HUES64 (cell line): ENCODE measurements around the gene VWA5A.

ENCODE experiments used
- H3K27ac ChIP-seq: 2 replicates; pipeline ENCODE4 v1.7.0; 2013; ENCODE audit warnings: low read depth, low read length, inconsistent platforms
- H3K27me3 ChIP-seq: 2 replicates; pipeline ENCODE4 v1.6.1; 2013; ENCODE audit warnings: mild to moderate bottlenecking, low read length; ENCODE audit not compliant: insufficient read depth
- H3K36me3 ChIP-seq: 2 replicates; pipeline ENCODE4 v1.6.1; 2013; ENCODE audit warnings: mild to moderate bottlenecking, low read length; ENCODE audit not compliant: insufficient read depth
- H3K4me1 ChIP-seq: 2 replicates; pipeline ENCODE4 v1.6.1; 2013; ENCODE audit warnings: mild to moderate bottlenecking, low read length, moderate library complexity; ENCODE audit not compliant: insufficient read depth
- H3K4me3 ChIP-seq: 2 replicates; pipeline ENCODE4 v1.5.1; 2013; ENCODE audit warnings: mild to moderate bottlenecking, low read length, moderate library complexity
- H3K9ac ChIP-seq: 2 replicates; pipeline ENCODE4 v1.6.1; 2013; ENCODE audit warnings: mild to moderate bottlenecking, low read depth, low read length
- H3K9me3 ChIP-seq: 2 replicates; pipeline ENCODE4 v1.6.1; 2013; ENCODE audit warnings: low read depth, low read length; ENCODE audit not compliant: insufficient read depth
- WGBS: fragments of 150-250, 120-280 bp; methylation state at CpG from one replicate; pipeline ENCODE4 v1.1.7; 2013; ENCODE audit warnings: missing lambda C conversion rate; 5-methylcytosine and 5-hydroxymethylcytosine counted together

VWA5A gene

GRCh38 chr11:124170801-124171586, 55.7 kb downstream of the VWA5A start:
- Histone ChIP-seq H3K4me1 (peaks cover 22% of the 10 kb centered on the region), H3K4me3 (no peak overlapping the region), H3K36me3 (no peaks in the 10 kb centered on the region), H3K27ac (no peak overlapping the region), H3K9ac (no peak overlapping the region), H3K9me3 (0 out of 2 replicates have a peak, but pooled peaks cover 2% of the 10 kb centered on the region), H3K27me3 (peaks cover 45% of the 10 kb centered on the region)
- WGBS = 96% methylated on average over 40 of the region's 40 CpGs

GRCh38 chr11:124172101-124172500, 56.9 kb downstream of the VWA5A start:
- Histone ChIP-seq H3K4me1 (peaks cover 22% of the 10 kb centered on the region), H3K4me3 (no peak overlapping the region), H3K9me3 (0 out of 2 replicates have a peak, but pooled peaks cover 2% of the 10 kb centered on the region), H3K27ac (no peak overlapping the region), H3K36me3 (no peaks in the 10 kb centered on the region), H3K27me3 (peaks cover 36% of the 10 kb centered on the region), H3K9ac (no peak overlapping the region)
- 89% methylated on average over 6 of the region's 6 CpGs for WGBS

DNA sequence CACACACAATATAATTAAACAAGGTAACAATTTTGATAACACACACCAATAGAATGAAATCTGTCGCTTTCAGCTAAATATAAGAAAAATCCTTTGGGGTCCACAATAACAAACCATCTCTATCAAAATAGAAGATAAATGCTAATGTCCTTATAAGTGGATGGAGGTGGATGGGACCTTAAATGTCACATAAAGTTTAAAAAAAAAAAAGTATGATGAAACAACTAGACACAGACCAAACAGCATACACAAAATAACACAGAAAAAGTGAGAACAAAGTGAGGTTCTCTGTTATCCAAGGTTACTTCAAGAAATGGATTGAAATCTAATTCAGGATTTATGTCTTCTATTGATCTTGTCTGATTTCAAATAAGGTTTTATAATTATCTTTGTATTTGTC, 57.3 kb downstream of the VWA5A start:
- peaks cover 22% of the 10 kb centered on the region for H3K4me1 ChIP-seq
- H3K36me3 ChIP-seq = no peaks in the 10 kb centered on the region
- peaks cover 31% of the 10 kb centered on the region for H3K27me3 ChIP-seq
- WGBS = 90% methylated on average over 1 of the region's 1 CpG
- no peak overlapping the region for H3K4me3 ChIP-seq
- no peak overlapping the region for H3K27ac ChIP-seq
- H3K9me3 ChIP-seq = 0 out of 2 replicates have a peak, but pooled peaks cover 2% of the 10 kb centered on the region
- no peak overlapping the region for H3K9ac ChIP-seq

GRCh38 chr11:124174001-124174583, 58.8 kb downstream of the VWA5A start:
- WGBS = 30% methylated on average over 2 of the region's 4 CpGs
- H3K9me3 ChIP-seq = 0 out of 2 replicates have a peak, but pooled peaks cover 2% of the 10 kb centered on the region
- H3K27me3 ChIP-seq = peaks cover 16% of the 10 kb centered on the region
- H3K4me3 ChIP-seq = no peak overlapping the region
- H3K9ac ChIP-seq = no peak overlapping the region
- H3K36me3 ChIP-seq = no peaks in the 10 kb centered on the region
- peaks cover 13% of the 10 kb centered on the region for H3K4me1 ChIP-seq
- H3K27ac ChIP-seq = no peak overlapping the region

DNA sequence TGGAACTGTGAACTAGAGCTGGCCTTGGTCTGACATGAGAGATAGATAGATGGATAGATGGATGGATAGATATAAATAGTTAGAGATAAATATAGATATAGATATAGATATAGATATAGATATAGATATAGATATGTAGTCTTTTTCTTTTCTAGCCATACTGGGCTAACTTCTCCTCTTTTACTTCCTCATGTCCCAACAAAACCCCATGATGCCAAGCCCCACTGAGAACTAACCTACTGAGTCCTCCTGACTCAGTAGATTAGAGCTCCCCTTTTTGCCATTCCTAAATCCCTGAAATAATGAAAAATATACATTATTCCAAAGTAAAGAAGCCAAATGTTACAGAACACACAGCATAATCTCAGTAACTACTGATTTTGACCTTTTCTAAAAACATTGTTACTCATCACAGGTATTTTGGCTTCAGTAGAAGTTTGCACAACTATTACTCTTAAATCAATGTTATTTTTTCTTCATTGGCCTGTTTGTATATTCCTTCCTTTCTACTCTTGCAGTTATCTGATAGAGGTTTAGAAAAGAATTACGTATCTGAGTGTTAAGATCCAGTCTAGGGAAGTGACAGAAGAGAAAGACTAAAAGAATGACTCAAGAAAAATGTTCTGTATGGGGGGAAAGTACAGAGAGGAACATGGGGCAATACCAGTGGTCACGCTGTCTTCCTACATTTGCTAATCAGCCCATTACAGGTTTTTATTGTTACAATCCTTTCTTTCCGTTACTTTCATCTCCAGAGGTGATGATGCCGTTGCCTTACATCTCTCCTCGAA, 61.9 kb downstream of the VWA5A start:
- Histone ChIP-seq H3K4me3 (no peak overlapping the region), H3K27ac (no peak overlapping the region), H3K9ac (no peak overlapping the region), H3K36me3 (no peaks in the 10 kb centered on the region), H3K27me3 (no peaks in the 10 kb centered on the region; the same call in 1 of the 2 replicates), H3K9me3 (no peaks in the 10 kb centered on the region), H3K4me1 (peaks cover 13% of the 10 kb centered on the region)
- 87% methylated on average over 5 of the region's 5 CpGs for WGBS

- no peaks in the 10 kb centered on the region for H3K36me3 ChIP-seq
Measured at GRCh38 chr11:124179310-124179709, 64.1 kb downstream of the VWA5A start.

GRCh38 chr11:124183068-124183467, 67.8 kb downstream of the VWA5A start, which contains the start of gene OR10D3:
Gene OR10D3, plus strand, starts transcription at chr11:124183345. Its CDS starts 1,925 bp downstream, at chr11:124185270.
- no peak within 1 kb of the TSS for H3K9ac ChIP-seq
- no peaks in the 10 kb centered on the region for H3K4me1 ChIP-seq
- H3K27me3 ChIP-seq = peaks cover 7% of the 10 kb centered on the region
- no peak within 1 kb of the TSS for H3K4me3 ChIP-seq
- 74% methylated on average over 3 of the region's 3 CpGs for WGBS
- H3K9me3 ChIP-seq = no peaks in the 10 kb centered on the region
- no peaks in the 10 kb centered on the region for H3K36me3 ChIP-seq
- no peak within 1 kb of the TSS for H3K27ac ChIP-seq

More at GRCh38 chr11:124179310-124179709, 64.1 kb downstream of the VWA5A start:
- H3K27me3 ChIP-seq = no peaks in the 10 kb centered on the region; the same call in 1 of the 2 replicates
- H3K9ac ChIP-seq = no peak overlapping the region
- H3K4me3 ChIP-seq = no peak overlapping the region
- peaks cover 6% of the 10 kb centered on the region for H3K4me1 ChIP-seq
- no CpG with 5 or more reads among the region's 1 CpG for WGBS
- H3K27ac ChIP-seq = no peak overlapping the region
- no peaks in the 10 kb centered on the region for H3K9me3 ChIP-seq

DNA sequence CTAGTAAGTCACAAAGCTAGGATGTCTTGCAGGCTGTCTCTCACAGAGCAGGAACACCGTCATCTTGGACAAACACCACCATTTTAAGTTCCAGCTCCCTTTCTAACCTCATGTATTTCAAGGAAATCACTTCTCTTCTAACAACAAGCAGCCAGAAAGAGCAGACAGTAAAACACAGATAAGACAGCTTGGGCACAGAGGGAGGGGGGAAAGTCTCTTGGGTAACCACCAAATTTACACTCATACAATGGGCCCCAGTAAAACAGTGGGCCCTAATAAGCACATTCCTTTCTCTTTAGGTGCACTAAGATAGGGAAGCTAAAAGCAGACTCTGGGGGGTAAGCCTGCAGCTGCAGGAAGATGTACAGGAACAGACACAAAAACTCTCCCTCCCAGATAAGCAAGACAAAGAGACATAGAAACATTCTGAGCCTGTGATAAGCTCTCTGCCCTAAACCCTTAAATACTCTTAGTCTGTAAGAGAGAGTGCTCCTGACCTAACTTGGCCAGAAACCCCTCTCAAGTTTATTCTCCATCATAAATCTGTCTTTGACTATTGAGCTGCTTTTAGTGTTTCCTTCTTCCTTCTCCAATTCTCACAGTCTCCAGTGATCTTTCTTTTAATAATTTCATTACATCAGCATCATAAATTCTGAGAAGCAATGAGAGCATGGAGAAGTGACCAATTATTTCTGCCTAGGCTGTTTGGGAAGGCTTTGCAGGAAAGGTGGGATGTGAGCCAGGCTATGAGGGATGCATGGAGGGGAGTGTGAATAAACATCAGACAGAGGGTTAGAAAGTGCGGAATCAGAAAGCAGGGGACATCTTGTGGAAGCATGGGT, 75.3 kb downstream of the VWA5A start:
- Histone ChIP-seq H3K27ac (no peak overlapping the region), H3K36me3 (no peaks in the 10 kb centered on the region), H3K4me3 (no peak overlapping the region), H3K9ac (no peak overlapping the region), H3K27me3 (peaks cover 49% of the 10 kb centered on the region), H3K9me3 (no peaks in the 10 kb centered on the region), H3K4me1 (peaks cover 18% of the 10 kb centered on the region)
- 86% methylated on average over 2 of the region's 2 CpGs for WGBS

DNA sequence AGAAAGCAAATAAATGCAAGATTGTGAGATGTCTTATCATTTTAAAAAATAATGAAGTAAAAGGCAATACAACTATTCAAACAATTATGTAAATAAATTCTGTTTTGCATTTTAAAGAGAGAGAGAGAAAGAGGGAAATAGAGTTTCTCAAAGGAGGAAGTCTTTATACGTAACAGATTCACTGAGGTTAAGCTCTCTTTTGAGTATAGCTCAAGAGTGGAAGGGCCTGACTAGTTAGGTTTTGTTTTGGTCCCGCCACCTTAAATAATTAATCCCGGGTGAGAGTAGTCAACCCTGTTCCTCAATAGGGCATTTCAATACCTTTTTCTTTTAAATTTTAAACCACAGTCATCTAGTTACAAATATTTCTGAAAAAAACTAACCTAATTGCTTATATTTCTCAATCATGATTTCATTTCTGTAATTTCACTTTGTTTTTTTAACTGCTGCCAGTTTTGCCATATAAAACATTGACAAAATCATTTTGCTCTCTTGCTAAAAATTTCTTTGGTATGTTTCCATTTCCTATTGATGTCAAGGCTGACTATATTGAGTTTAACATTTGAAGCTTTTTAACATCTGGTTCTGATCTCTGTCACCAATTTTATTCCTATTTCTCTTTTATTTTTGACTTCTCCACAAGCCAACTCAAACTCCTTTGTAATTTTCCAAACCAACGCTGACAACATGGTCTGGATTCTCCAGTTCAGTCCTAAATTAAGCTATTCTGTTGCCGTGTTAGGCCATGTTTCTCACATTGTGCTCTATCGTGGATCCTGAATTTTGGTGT, 78.2 kb downstream of the VWA5A start:
- Histone ChIP-seq H3K27me3 (peaks cover 39% of the 10 kb centered on the region), H3K4me1 (peaks cover 18% of the 10 kb centered on the region), H3K9me3 (no peaks in the 10 kb centered on the region), H3K36me3 (no peaks in the 10 kb centered on the region), H3K27ac (no peak overlapping the region), H3K9ac (no peak overlapping the region), H3K4me3 (no peak overlapping the region)
- WGBS = 79% methylated on average over 6 of the region's 6 CpGs
